NCI-H2029 treated with DMSO at 0.1 percent for 48 hours (cell line): ENCODE measurements around the gene PGBD5.

ENCODE experiments used
- DNase-seq: peaks from one replicate; lab custom pipeline; 2025; lab: John Stamatoyannopoulos, UW

The PGBD5 gene

GRCh38 chr1:230349020-230349393 lies 77.1 kb downstream of the PGBD5 start:
- no peak for DNase-seq

- no peak for DNase-seq
Measured at GRCh38 chr1:230348386-230349019, 77.6 kb downstream of the PGBD5 start.

- DNase-seq, result no peak
Measured at GRCh38 chr1:230347896-230348295, 78.2 kb downstream of the PGBD5 start.

GRCh38 chr1:230345139-230345885 lies 80.8 kb downstream of the PGBD5 start:
- DNase-seq, result no peak

- no peak for DNase-seq
Measured at GRCh38 chr1:230342699-230343098, 83.4 kb downstream of the PGBD5 start.

GRCh38 chr1:230342019-230342418 lies 84.1 kb downstream of the PGBD5 start:
- DNase-seq, result no peak

GRCh38 chr1:230341162-230341546 lies 85.0 kb downstream of the PGBD5 start:
- DNase-seq, result no peak

- peak; percentile 2 for DNase-seq
Measured at GRCh38 chr1:230340526-230341161, 85.5 kb downstream of the PGBD5 start.

- no peak for DNase-seq
Measured at GRCh38 chr1:230339033-230339432, 87.1 kb downstream of the PGBD5 start.

- DNase-seq, result no peak
Measured at GRCh38 chr1:230337266-230337665, 88.9 kb downstream of the PGBD5 start.

GRCh38 chr1:230335861-230336522 lies 90.1 kb downstream of the PGBD5 start:
- no peak for DNase-seq

- DNase-seq, result no peak
Measured at GRCh38 chr1:230334447-230334837, 91.7 kb downstream of the PGBD5 start.

- DNase-seq, result no peak
Measured at GRCh38 chr1:230333590-230334446, 92.3 kb downstream of the PGBD5 start.

- DNase-seq, result no peak
Measured at GRCh38 chr1:230332575-230333066, 93.5 kb downstream of the PGBD5 start.

GRCh38 chr1:230332061-230332460 lies 94.1 kb downstream of the PGBD5 start:
- DNase-seq, result no peak

- DNase-seq, result no peak
Measured at GRCh38 chr1:230330157-230330556, 96.0 kb downstream of the PGBD5 start.

GRCh38 chr1:230328342-230329015 lies 97.7 kb downstream of the PGBD5 start:
- DNase-seq, result no peak

GRCh38 chr1:230327892-230328284 lies 98.2 kb downstream of the PGBD5 start:
- no peak for DNase-seq

GRCh38 chr1:230326971-230327891 lies 98.9 kb downstream of the PGBD5 start:
- DNase-seq, result no peak

GRCh38 chr1:230323686-230324085 lies 102.4 kb downstream of the PGBD5 start:
- no peak for DNase-seq
